HCT116 (cell line): ENCODE measurements around the gene INTS3.

Experiments used
- CBX3 ChIP-seq: IDR thresholded peaks from 2 replicates; pipeline ENCODE4 v1.6.1; 2012; ENCODE audit warnings: low read depth
- CTCF ChIP-seq, 3 experiments: fragments of 200-600 bp in 1 of 3; sonication (generic) in 1 of 3; IDR thresholded peaks in 2 of 3; conservative IDR thresholded peaks in 1 of 3; 2 replicates each; pipeline ENCODE4 v1.5.1; 2012 to 2017; ENCODE audit warnings: low read depth in 2 of 3, low read length in 2 of 3, antibody characterized with exemption in 1 of 3, borderline replicate concordance in 1 of 3, control low read depth in 1 of 3, mild to moderate bottlenecking in 1 of 3, mixed read lengths in 1 of 3, mixed run types in 1 of 3, moderate library complexity in 1 of 3; ENCODE audit not compliant: insufficient read depth in 1 of 3
- RAD21 ChIP-seq: IDR thresholded peaks from 2 replicates; pipeline ENCODE4 v1.6.1; 2012; ENCODE audit warnings: low read depth, mild to moderate bottlenecking
- SRF ChIP-seq: IDR thresholded peaks from 2 replicates; pipeline ENCODE4 v1.6.1; 2012; ENCODE audit warnings: low read depth

- no peak for TF ChIP-seq CTCF (IDR thresholded peaks at IDR 0.05 in 2 of 3, conservative IDR thresholded peaks at IDR 0.05 in 1 of 3; ENCODE audit: borderline replicate concordance in 1 of 3, insufficient read depth in 1 of 3, low read depth in 2 of 3, low read length in 2 of 3)
- TF ChIP-seq RAD21 = no peak
- no peak for TF ChIP-seq CBX3
- no peak for TF ChIP-seq SRF
Measured at GRCh38 chr1:153816283-153816889, 88.5 kb downstream of the INTS3 start.
